Body of pancreas (tissue), 4 donors: ENCODE results near the gene MAST4. TPM values are rescaled to one million over a fixed set of nuclear protein-coding genes. Genes with fewer than 3 reads are reported as not detected.
A peak's percentile ranks its signal among the peaks of the same experiment; 100 is the strongest.

Source experiments
- ATAC-seq: fragments of 150-250 bp; one replicate; pipeline ENCODE4 v1.9.1; 2016
- DNase-seq, 4 donors: peaks; one replicate each; pipeline ENCODE4 v3.0.0-alpha.2; 2019
- H3K27ac ChIP-seq, 4 donors: fragments of 200-600 bp; sonication (generic); 1 replicate in 3 of 4; 2 replicates in 1 of 4; pipeline versions ENCODE4 v1.5.1 to v1.6.1; 2016 to 2019; ENCODE audit warnings: mild to moderate bottlenecking in 1 of 4, mixed read lengths in 1 of 4, moderate library complexity in 1 of 4
- H3K27me3 ChIP-seq, 2 donors: fragments of 200-600 bp; sonication (generic); one replicate each; pipeline ENCODE4 v1.6.0; 2016; ENCODE audit warnings: mild to moderate bottlenecking in 1 of 2
- H3K36me3 ChIP-seq, 2 donors: fragments of 200-600 bp; sonication (generic); replicated peaks in 1 of 2; 2 replicates each; pipeline ENCODE4 v1.5.1; 2016; ENCODE audit warnings: low read depth in 2 of 2; ENCODE audit not compliant: insufficient read depth in 1 of 2
- H3K4me1 ChIP-seq: fragments of 200-600 bp; sonication (generic); one replicate; pipeline ENCODE4 v1.6.0; 2016
- H3K4me3 ChIP-seq, 2 donors: fragments of 200-600 bp; sonication (generic); 1 replicate in 1 of 2; 2 replicates in 1 of 2; pipeline ENCODE4 v1.5.1; 2016 to 2019
- H3K9me3 ChIP-seq, 3 donors: fragments of 200-600 bp; sonication (generic); 1 replicate in 2 of 3; 2 replicates in 1 of 3; pipeline ENCODE4 v1.5.1; 2016
- POLR2A ChIP-seq, 3 donors: fragments of 450-650 bp; IDR thresholded peaks; one replicate each; pipeline ENCODE4 v1.6.1; 2016; ENCODE audit warnings: antibody characterized with exemption in 3 of 3, mild to moderate bottlenecking in 2 of 3
- WGBS, 2 donors: methylation state at CpG; one replicate each; pipeline ENCODE4 v1.1.5; 2017; 5-methylcytosine and 5-hydroxymethylcytosine counted together
- intact Hi-C: fragments of 100-400 bp; cut with DNase I; formaldehyde crosslinking; loops from one replicate; pipeline ENCODE4 v1.15.1; 2023
- total RNA-seq, 2 donors: library from RNA; depleted of rRNA; stranded (reverse); fragments of >200 nt; gene quantifications; one replicate each; pipeline ENCODE4 v1.1.0, GENCODE V29; 2016
- TF ChIP-seq, protein P1 (sequence below), 7 experiments: fragments of 450-650 bp in 4 of 7; fragments of 200-600 bp in 3 of 7; sonication (generic) in 3 of 7; IDR thresholded peaks; one replicate each; pipeline ENCODE4 v1.5.1; 2016 to 2019; ENCODE audit warnings: antibody characterized with exemption in 7 of 7

The MAST4 gene
- total RNA-seq, 2 donors from 2014 or later, result 17.9 to 29.7 TPM

DNA sequence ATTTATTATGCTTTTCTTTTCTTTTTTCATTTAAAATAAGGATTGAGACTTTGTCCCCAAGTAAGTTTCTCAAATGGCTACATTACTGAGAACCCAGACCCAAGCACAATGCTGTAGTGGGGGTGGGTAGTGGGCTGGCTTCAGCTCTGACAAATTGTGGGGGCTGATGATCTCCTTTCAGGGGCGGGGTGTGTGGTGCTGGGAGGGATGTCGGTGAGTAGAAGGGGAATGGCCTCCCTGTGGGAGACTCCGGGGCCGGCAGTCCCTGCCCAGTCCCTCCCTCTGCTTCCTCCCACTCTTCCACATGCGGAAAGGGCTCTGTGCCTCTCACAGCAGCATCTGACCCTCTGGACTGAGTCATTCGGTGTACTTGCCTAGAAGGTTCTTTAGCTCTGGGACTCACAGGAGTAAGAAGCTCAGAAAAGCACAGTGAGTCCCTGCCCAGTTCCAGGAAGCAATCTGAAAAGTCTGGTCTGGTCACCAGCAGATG lies 586.2 kb downstream of the MAST4 start:
- peak overlapping the region in 1 of 4 donors; percentile 63 for H3K27ac ChIP-seq
- DNase-seq (peak in 3 of 4 donors; percentile 26 to 64 (median 27)), ATAC-seq (peak; percentile 56)
- no peaks in the 10 kb centered on the region for H3K4me1 ChIP-seq
- intact Hi-C loops, result no loop called here
- no peak overlapping the region for H3K4me3 ChIP-seq
- TF ChIP-seq, protein P1, sequence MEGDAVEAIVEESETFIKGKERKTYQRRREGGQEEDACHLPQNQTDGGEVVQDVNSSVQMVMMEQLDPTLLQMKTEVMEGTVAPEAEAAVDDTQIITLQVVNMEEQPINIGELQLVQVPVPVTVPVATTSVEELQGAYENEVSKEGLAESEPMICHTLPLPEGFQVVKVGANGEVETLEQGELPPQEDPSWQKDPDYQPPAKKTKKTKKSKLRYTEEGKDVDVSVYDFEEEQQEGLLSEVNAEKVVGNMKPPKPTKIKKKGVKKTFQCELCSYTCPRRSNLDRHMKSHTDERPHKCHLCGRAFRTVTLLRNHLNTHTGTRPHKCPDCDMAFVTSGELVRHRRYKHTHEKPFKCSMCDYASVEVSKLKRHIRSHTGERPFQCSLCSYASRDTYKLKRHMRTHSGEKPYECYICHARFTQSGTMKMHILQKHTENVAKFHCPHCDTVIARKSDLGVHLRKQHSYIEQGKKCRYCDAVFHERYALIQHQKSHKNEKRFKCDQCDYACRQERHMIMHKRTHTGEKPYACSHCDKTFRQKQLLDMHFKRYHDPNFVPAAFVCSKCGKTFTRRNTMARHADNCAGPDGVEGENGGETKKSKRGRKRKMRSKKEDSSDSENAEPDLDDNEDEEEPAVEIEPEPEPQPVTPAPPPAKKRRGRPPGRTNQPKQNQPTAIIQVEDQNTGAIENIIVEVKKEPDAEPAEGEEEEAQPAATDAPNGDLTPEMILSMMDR (IDR thresholded peaks at IDR 0.05), result no peak
- peak in 1 of 3 donors; percentile 22 for TF ChIP-seq POLR2A (IDR thresholded peaks at IDR 0.05)
- H3K27me3 ChIP-seq, result no peaks in the 10 kb centered on the region
- no peaks in the 10 kb centered on the region for H3K9me3 ChIP-seq
- H3K36me3 ChIP-seq, result no peaks in the 10 kb centered on the region
- WGBS, 2 donors, result 24 to 38% methylated on average over 6 of the region's 6 CpGs

DNA sequence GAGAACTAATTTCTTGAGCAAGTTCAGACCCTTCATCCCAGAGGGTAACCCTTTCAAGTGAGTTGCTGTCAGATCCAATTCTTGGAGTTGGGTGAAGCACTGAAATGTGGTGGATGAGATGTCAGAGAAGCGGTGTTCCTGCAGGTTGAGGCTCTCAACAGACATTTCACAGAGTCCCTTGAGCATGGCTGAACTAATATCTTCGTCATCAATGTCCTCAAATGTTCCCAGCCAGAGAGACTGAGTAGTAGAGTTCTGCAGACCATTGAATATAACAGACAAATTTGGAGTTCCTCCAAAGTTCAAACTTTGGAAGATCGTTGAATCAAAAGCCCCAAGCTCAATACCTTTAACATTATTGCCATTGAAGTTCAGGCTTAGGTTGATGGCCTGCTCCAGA lies 587.7 kb downstream of the MAST4 start:
- Histone ChIP-seq H3K4me1 (no peaks in the 10 kb centered on the region), H3K36me3 (no peaks in the 10 kb centered on the region), H3K4me3 (no peak overlapping the region), H3K27me3 (no peaks in the 10 kb centered on the region), H3K9me3 (no peaks in the 10 kb centered on the region), H3K27ac (no peak overlapping the region)
- WGBS, 2 donors, result 72 to 83% methylated on average over 2 to 3 of the region's 3 CpGs
- DNase-seq (no peak), ATAC-seq (no peak)
- TF ChIP-seq POLR2A (IDR thresholded peaks at IDR 0.05), result no peak
- TF ChIP-seq, protein P1 (IDR thresholded peaks at IDR 0.05), result no peak
- intact Hi-C loops, result no loop called here

DNA sequence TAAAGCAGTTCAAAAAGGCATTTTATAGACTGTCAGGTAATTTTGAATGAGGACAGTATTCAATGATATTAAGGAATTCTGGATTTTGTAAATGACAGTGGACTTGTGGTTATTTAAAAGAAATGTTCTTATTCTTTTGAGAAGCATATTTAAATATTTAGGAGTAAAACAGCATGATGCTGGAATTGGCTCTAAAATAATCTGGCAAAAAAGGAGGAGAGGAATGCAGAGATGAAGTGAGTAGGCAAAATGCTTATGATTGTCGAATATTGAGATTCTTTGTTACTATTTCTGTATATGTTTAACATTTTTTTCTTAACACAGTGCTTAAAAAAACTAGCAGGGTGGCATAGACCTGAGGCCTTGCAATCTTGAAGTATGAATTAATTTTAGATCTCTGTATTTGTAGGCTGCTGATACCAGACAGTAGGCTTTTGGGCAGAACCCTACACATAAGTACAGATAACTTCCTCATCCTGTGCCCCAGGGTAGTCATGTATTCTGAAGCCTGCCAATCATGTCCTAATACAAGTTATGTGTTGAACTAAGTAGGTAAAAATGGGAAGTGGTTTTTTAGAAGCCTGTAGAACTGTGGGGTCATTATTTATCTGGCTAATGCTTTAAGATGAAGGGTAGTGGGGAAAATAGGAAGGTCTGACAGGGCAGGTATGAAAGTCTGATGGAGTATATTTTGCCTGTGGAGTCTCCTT lies 591.0 kb downstream of the MAST4 start:
- no peaks in the 10 kb centered on the region for H3K27me3 ChIP-seq
- intact Hi-C loops, result no loop called here
- H3K36me3 ChIP-seq, result no peaks in the 10 kb centered on the region
- DNase-seq (no peak), ATAC-seq (no peak)
- WGBS, 2 donors, result 46 to 49% methylated on average over 1 of the region's 1 CpG
- no peaks in the 10 kb centered on the region for H3K9me3 ChIP-seq
- no peaks in the 10 kb centered on the region for H3K4me1 ChIP-seq
- peak overlapping the region in 1 of 4 donors; percentile 23 for H3K27ac ChIP-seq
- H3K4me3 ChIP-seq, result no peak overlapping the region
- TF ChIP-seq, protein P1 (IDR thresholded peaks at IDR 0.05), result no peak
- TF ChIP-seq POLR2A (IDR thresholded peaks at IDR 0.05), result no peak

DNA sequence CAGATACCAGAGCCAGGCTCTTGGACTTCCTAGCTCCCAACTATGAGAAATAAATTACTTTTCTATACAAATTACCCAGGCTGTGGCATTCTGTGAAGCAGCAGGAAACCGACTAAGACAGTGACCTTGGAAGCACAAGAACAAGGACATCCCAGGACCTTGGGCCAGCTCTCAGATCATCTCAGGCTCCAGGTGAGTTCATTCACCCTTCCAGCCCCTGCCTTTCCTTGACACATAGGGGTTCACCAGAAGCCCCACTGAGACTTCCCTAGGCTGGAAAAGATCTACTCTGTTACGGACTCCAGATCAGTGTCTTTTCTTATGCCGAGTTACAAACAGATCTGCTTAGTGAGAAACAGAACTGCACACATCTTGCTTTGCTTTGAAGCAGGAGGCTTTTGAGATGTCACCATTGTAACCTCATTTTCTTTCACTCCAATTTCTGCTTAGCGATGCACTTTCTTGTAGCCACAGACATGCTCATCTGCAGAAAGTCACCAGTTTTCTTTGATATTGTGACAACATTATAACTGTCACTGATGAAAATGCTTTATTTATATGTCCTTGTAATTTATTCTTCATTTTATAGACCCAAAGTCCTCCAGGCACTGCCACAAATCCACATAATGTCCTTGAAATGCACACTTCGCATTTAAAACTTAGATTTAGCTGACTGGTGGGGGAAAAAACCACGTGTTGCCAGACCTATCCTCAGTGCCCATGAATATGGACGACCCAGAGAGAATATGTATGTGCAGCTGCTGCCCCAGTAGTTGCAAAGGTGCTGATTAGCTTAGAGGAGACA lies 592.3 kb downstream of the MAST4 start:
- DNase-seq, result no peak
- intact Hi-C loops, result no loop called here
- no peak overlapping the region for H3K27ac ChIP-seq
- ATAC-seq, result no peak
- H3K9me3 ChIP-seq, result no peaks in the 10 kb centered on the region
- TF ChIP-seq, protein P1 (IDR thresholded peaks at IDR 0.05), result no peak
- TF ChIP-seq POLR2A (IDR thresholded peaks at IDR 0.05), result no peak
- no peaks in the 10 kb centered on the region for H3K27me3 ChIP-seq
- H3K36me3 ChIP-seq, result no peaks in the 10 kb centered on the region
- WGBS, 2 donors, result 66 to 68% methylated on average over 7 of the region's 7 CpGs
- H3K4me3 ChIP-seq, result no peak overlapping the region
- no peaks in the 10 kb centered on the region for H3K4me1 ChIP-seq
